Heart right ventricle (tissue), 16 donors: ENCODE results near the gene KIF22. TPM values are rescaled to one million over a fixed set of nuclear protein-coding genes. Genes with fewer than 3 reads are reported as not detected.

Experiments
- ATAC-seq, 8 donors: fragments of 200-7000 bp; cut with Tn5 transposase; one replicate each; pipeline ENCODE4 v1.9.1; 2020; ENCODE audit warnings: mild to moderate bottlenecking in 8 of 8, moderate library complexity in 8 of 8, moderate number of reproducible peaks in 1 of 8
- DNase-seq, 2 donors: peaks; one replicate each; pipeline ENCODE4 v3.0.0-alpha.2; 2020
- H3K27ac ChIP-seq, 10 donors: fragments of 200-600 bp; sonication (generic) in 2 of 10; one replicate each; pipeline versions ENCODE4 v1.5.0 to v1.8.0; 2020 to 2022; ENCODE audit warnings: mild to moderate bottlenecking in 3 of 10
- H3K27me3 ChIP-seq, 7 donors: fragments of 200-600 bp; one replicate each; pipeline ENCODE4 v1.8.0; 2021 to 2022; ENCODE audit warnings: mild to moderate bottlenecking in 2 of 7
- H3K36me3 ChIP-seq, 9 donors: fragments of 200-600 bp; sonication (generic) in 1 of 9; one replicate each; pipeline versions ENCODE4 v1.5.0 to v1.8.0; 2020 to 2022; ENCODE audit warnings: mild to moderate bottlenecking in 2 of 9
- H3K4me1 ChIP-seq, 9 donors: fragments of 200-600 bp; sonication (generic) in 1 of 9; one replicate each; pipeline versions ENCODE4 v1.5.0 to v1.8.0; 2020 to 2022; ENCODE audit warnings: mild to moderate bottlenecking in 4 of 9
- H3K4me3 ChIP-seq, 10 donors: fragments of 200-600 bp; sonication (generic) in 2 of 10; one replicate each; pipeline versions ENCODE4 v1.5.0 to v1.8.0; 2020 to 2022; ENCODE audit warnings: mild to moderate bottlenecking in 7 of 10, moderate library complexity in 2 of 10
- H3K9me3 ChIP-seq, 11 donors: fragments of 200-600 bp in 10 of 11; sonication (generic) in 2 of 11; one replicate each; pipeline versions ENCODE4 v1.5.0 to v1.8.0; 2013 to 2022; ENCODE audit warnings: mild to moderate bottlenecking in 2 of 11, control low read depth in 1 of 11, moderate library complexity in 1 of 11
- CTCF ChIP-seq, 9 donors: fragments of 200-600 bp; sonication (generic) in 2 of 9; IDR thresholded peaks; one replicate each; pipeline versions ENCODE4 v1.5.0 to v1.8.0; 2021 to 2022; ENCODE audit warnings: antibody characterized with exemption in 9 of 9, mild to moderate bottlenecking in 5 of 9, moderate library complexity in 1 of 9
- WGBS, 2 donors: extraction: QIAGEN DNeasy Blood & Tissue Kit; methylation state at CpG; one replicate each; pipeline ENCODE4 v1.1.7; 2013; ENCODE audit warnings: inconsistent platforms in 1 of 2; 5-methylcytosine and 5-hydroxymethylcytosine counted together
- intact Hi-C, 10 donors: fragments of 100-400 bp; cut with DNase I; formaldehyde crosslinking; loops; one replicate each; pipeline versions ENCODE4 v1.11.1 to v1.14.2; 2022
- polyA plus RNA-seq, 2 donors: library from polyadenylated mRNA; stranded (reverse); fragments of 200-250 nt; gene quantifications; one replicate each; pipeline ENCODE4 v1.2.3, GENCODE V29; 2013
- total RNA-seq, 10 donors: library from RNA; stranded (reverse); fragmentation: NEBNext Ultra II Directional in 3 of 10; extraction: Animal tissue kit (Norgen Biotek cat#: 25700) in 3 of 10; gene quantifications; one replicate each; pipeline versions ENCODE4 v1.2.1 to v1.2.4, GENCODE V29; 2021 to 2023
- donor health status: Arrhythmogenic right ventricular cardiomyopathy.
- donor health status: ischemic (EF 13 %, LVEDD 7.1; RV severe dilation, severe dysfunction).
- donor health status: healthy with polysubstance abuse.
- donor health status: DM: no; HTN: yes; CAD: no.
- donor health status: DM: no; HTN: no; CAD: no.
- donor health status: ischemic (EF 25% LVEDD 6.9; RV normal size, moderate dysfunction).
- donor health status: ischemic (EF 25% LVEDD 5.7; RV mildly dilated, moderate dysfunction).
- donor health status: healthy.
- donor health status: DM: yes; HTN: yes; CAD: no.
- donor health status: Ischemic cardiomyopathy.
- donor health status: ischemic (EF 35%, LVEDD 5.7; RV mildly dilated, moderate dysfunction).
- donor health status: nonischemic (EF 11% LVEDD 7.7; RV severe dilation, severe dysfunction).
- donor health status: DM: yes; HTN: yes; CAD: no.
- donor health status: PGD.
- donor health status: ischemic (EF 29% LVEDD 5.4; RV normal size, mild dysfunction).
- donor health status: nonischemic (EF 23%, LVEDD 6.1; RV moderate dilation, normal function).

The KIF22 gene
- total and polyA plus RNA-seq, 12 donors, result 16.3 to 136 (median 38.6) TPM

DNA sequence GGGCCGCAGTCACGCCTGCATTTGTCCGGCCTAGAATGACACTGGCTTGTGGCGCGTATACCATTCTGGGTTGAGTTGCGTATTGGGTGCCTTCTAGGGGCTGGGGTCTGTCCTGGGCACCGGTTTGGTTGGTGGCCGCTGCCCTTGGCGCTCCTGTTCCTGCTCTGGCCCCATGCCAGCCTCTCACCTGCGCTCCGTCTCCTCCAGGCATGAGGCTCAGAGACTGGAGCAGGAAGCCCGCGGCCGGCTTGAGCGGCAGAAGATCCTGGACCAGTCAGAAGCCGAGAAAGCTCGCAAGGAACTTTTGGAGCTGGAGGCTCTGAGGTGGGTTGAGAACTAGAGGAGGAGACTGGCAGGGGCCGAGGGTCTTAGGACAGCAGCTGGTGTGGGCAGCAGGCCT lies 55.1 kb downstream of the KIF22 start:
- intact Hi-C loops, result loop anchor here in 6 of 10 donors (5.0 to 10.0 kb wide), 4 partner anchors 33 to 151 kb away; partner anchors contain the start of gene PRRT2 (in 1 of the 6)
- ATAC-seq (no peak), DNase-seq (no peak)
- Histone ChIP-seq H3K9me3 (no peaks in the 10 kb centered on the region), H3K36me3 (peaks cover 0 to 81% (median 34%) of the 10 kb centered on the region in 9 donors), H3K4me1 (peaks cover 0 to 7% (median 0%) of the 10 kb centered on the region in 9 donors), H3K4me3 (no peak overlapping the region), H3K27ac (peak overlapping the region in 1 of 10 donors; percentile 32), H3K27me3 (no peaks in the 10 kb centered on the region)
- no peak for TF ChIP-seq CTCF (IDR thresholded peaks at IDR 0.05)
- 94 to 95% methylated on average over 18 of the region's 18 CpGs for WGBS, 2 donors

DNA sequence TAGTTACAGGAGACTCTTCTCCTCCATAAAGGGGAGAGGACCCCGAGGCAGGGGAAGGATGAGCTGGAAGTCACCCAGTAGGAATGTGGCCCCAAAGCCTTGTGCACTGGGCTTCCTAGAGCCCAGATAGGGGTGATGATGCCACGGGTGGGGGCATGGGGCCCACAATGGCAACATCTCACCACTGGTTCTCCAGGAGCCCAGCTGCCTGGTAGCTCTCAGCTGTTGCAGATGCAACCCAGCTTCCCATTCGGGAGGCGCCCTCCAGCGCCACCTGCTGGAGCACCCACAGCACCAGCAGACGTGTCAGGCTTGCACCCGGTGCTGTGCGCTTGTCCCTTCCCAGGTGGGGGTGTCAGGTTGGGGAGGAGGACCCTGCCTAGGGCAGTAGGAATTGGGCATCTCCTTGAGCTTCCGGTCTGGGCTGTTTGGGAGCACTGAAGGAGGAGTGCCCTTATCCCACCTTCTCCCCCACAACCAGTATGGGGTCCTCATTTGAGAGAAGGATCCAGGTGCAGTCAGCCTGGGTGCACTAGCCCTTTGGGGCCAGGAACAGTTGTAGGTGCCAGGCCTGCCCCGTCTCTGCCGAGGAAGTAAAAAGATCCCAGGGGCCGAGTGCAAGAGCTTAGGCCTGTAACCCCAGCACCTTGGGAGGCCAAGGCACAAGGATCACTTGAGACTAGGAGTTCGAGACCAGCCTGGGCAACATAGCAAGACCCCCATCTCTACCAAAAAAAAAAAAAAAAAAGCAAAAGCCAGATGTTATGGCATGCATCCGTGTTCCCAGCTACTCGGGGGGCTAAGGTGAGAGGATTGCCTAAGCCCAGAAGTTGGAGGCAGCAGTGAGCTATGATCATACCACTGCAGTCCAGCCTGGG lies 58.1 kb downstream of the KIF22 start:
- peak; percentile 86 to 96 (median 91) for TF ChIP-seq CTCF (IDR thresholded peaks at IDR 0.05)
- 47 to 49% methylated on average over 15 of the region's 15 CpGs for whole genome bisulfite sequencing, 2 donors
- peak overlapping the region in 1 of 10 donors; percentile 16 for H3K27ac ChIP-seq
- peaks cover 0 to 20% (median 0%) of the 10 kb centered on the region in 9 donors for H3K4me1 ChIP-seq
- no peak overlapping the region for H3K4me3 ChIP-seq
- ATAC-seq, result peak; percentile 70 to 82 (median 76)
- H3K27me3 ChIP-seq, result no peaks in the 10 kb centered on the region
- H3K9me3 ChIP-seq, result no peaks in the 10 kb centered on the region
- H3K36me3 ChIP-seq, result peaks cover 0 to 54% (median 30%) of the 10 kb centered on the region in 9 donors
- intact Hi-C loops, result loop anchor here in 7 of 10 donors (1.0 to 10.0 kb wide), 5 partner anchors 36 to 154 kb away; partner anchors contain the start of gene PRRT2 (in 1 of the 7)
- peak; percentile 68 to 86 for DNase-seq

- ATAC-seq, result peak in 1 of 8 donors; percentile 20
- H3K27ac ChIP-seq, result no peak overlapping the region
Measured at GRCh38 chr16:29849505-29849904, 59.0 kb downstream of the KIF22 start.

More at GRCh38 chr16:29849505-29849904, 59.0 kb downstream of the KIF22 start:
- no peak for DNase-seq
- no peak for TF ChIP-seq CTCF (IDR thresholded peaks at IDR 0.05)
- Histone ChIP-seq H3K4me3 (no peak overlapping the region), H3K27me3 (no peaks in the 10 kb centered on the region), H3K36me3 (peaks cover 0 to 45% (median 30%) of the 10 kb centered on the region in 9 donors), H3K9me3 (no peaks in the 10 kb centered on the region), H3K4me1 (peaks cover 0 to 20% (median 0%) of the 10 kb centered on the region in 9 donors)
- WGBS, 2 donors, result 61 to 69% methylated on average over 5 of the region's 5 CpGs
- intact Hi-C loops, result loop anchor here in 6 of 10 donors (5.0 to 10.0 kb wide), 4 partner anchors 37 to 155 kb away; partner anchors contain the start of gene PRRT2 (in 1 of the 6)
